Body of pancreas (tissue), 4 donors: ENCODE results near the gene HOXC10. TPM values are rescaled to one million over a fixed set of nuclear protein-coding genes. Genes with fewer than 3 reads are reported as not detected.

ENCODE experiments used
- ATAC-seq: fragments of 150-250 bp; one replicate; pipeline ENCODE4 v1.9.1; 2016
- DNase-seq, 4 donors: peaks; one replicate each; pipeline ENCODE4 v3.0.0-alpha.2; 2019
- H3K27ac ChIP-seq, 4 donors: fragments of 200-600 bp; sonication (generic); 1 replicate in 3 of 4; 2 replicates in 1 of 4; pipeline versions ENCODE4 v1.5.1 to v1.6.1; 2016 to 2019; ENCODE audit warnings: mild to moderate bottlenecking in 1 of 4, mixed read lengths in 1 of 4, moderate library complexity in 1 of 4
- H3K27me3 ChIP-seq, 2 donors: fragments of 200-600 bp; sonication (generic); one replicate each; pipeline ENCODE4 v1.6.0; 2016; ENCODE audit warnings: mild to moderate bottlenecking in 1 of 2
- H3K36me3 ChIP-seq, 2 donors: fragments of 200-600 bp; sonication (generic); replicated peaks in 1 of 2; 2 replicates each; pipeline ENCODE4 v1.5.1; 2016; ENCODE audit warnings: low read depth in 2 of 2; ENCODE audit not compliant: insufficient read depth in 1 of 2
- H3K4me1 ChIP-seq: fragments of 200-600 bp; sonication (generic); one replicate; pipeline ENCODE4 v1.6.0; 2016
- H3K4me3 ChIP-seq, 2 donors: fragments of 200-600 bp; sonication (generic); 1 replicate in 1 of 2; 2 replicates in 1 of 2; pipeline ENCODE4 v1.5.1; 2016 to 2019
- H3K9me3 ChIP-seq, 3 donors: fragments of 200-600 bp; sonication (generic); 1 replicate in 2 of 3; 2 replicates in 1 of 3; pipeline ENCODE4 v1.5.1; 2016
- POLR2A ChIP-seq, 3 donors: fragments of 450-650 bp; IDR thresholded peaks; one replicate each; pipeline ENCODE4 v1.6.1; 2016; ENCODE audit warnings: antibody characterized with exemption in 3 of 3, mild to moderate bottlenecking in 2 of 3
- WGBS, 2 donors: methylation state at CpG; one replicate each; pipeline ENCODE4 v1.1.5; 2017; 5-methylcytosine and 5-hydroxymethylcytosine counted together
- intact Hi-C: fragments of 100-400 bp; cut with DNase I; formaldehyde crosslinking; loops from one replicate; pipeline ENCODE4 v1.15.1; 2023
- total RNA-seq, 2 donors: library from RNA; depleted of rRNA; stranded (reverse); fragments of >200 nt; gene quantifications; one replicate each; pipeline ENCODE4 v1.1.0, GENCODE V29; 2016
- TF ChIP-seq, protein P1 (sequence below), 7 experiments: fragments of 450-650 bp in 4 of 7; fragments of 200-600 bp in 3 of 7; sonication (generic) in 3 of 7; IDR thresholded peaks; one replicate each; pipeline ENCODE4 v1.5.1; 2016 to 2019; ENCODE audit warnings: antibody characterized with exemption in 7 of 7

The HOXC10 gene
- total RNA-seq, 2 donors from 2014 or later, result not detected

DNA sequence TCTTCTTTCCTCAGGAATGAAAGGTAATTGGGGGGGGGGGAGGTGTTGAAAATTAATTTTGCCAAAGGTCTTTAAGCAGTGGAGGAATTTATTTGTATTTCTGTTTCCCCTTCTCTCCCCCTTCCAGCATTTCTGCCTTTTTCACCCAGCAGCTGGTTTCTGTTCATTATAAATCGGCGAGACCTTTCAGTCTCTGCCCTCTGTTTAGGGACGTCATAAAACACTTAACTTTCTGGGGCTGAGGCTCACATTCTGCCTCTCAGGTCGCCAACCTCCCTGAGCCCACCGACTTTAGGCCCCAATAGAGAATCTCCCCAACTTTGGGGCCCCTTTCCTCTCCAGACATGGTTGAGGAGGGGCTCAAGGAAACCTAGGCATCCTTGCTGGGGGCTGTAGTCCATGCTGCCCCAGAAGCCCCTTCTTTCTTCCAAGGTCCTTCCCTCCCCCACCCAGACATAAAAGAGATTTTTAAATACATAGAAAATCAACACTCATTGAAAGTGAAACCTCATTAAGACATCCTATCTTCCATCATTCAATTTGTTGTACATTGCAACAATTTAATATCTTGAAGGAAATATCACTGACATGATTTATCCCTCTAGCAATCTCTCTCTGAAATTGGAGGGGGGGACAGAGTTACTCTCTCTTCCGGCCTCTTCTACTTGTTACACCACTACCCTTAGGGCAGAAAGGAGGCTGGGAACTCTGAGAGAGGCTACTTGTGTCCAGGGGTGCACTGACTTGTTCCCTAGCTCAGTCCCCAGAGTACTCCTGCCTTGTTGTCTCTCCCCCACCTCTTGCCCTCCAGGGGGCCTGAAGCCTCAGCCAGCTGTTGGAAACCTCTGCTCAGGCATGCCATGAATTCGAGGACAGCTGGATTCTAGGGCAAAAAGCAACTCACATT, 40.8 kb downstream of the HOXC10 start:
- intact Hi-C loops, result no loop called here
- Histone ChIP-seq H3K4me1 (peaks cover 15% of the 10 kb centered on the region), H3K27ac (no peak overlapping the region), H3K9me3 (no peaks in the 10 kb centered on the region), H3K27me3 (peaks cover 0 to 30% of the 10 kb centered on the region in 2 donors), H3K4me3 (no peak overlapping the region), H3K36me3 (no peaks in the 10 kb centered on the region)
- DNase-seq, result no peak
- ATAC-seq, result no peak
- no peak for TF ChIP-seq POLR2A (IDR thresholded peaks at IDR 0.05)
- TF ChIP-seq, protein P1, sequence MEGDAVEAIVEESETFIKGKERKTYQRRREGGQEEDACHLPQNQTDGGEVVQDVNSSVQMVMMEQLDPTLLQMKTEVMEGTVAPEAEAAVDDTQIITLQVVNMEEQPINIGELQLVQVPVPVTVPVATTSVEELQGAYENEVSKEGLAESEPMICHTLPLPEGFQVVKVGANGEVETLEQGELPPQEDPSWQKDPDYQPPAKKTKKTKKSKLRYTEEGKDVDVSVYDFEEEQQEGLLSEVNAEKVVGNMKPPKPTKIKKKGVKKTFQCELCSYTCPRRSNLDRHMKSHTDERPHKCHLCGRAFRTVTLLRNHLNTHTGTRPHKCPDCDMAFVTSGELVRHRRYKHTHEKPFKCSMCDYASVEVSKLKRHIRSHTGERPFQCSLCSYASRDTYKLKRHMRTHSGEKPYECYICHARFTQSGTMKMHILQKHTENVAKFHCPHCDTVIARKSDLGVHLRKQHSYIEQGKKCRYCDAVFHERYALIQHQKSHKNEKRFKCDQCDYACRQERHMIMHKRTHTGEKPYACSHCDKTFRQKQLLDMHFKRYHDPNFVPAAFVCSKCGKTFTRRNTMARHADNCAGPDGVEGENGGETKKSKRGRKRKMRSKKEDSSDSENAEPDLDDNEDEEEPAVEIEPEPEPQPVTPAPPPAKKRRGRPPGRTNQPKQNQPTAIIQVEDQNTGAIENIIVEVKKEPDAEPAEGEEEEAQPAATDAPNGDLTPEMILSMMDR (IDR thresholded peaks at IDR 0.05), result no peak
- WGBS, 2 donors, result 39 to 42% methylated on average over 7 of the region's 7 CpGs

DNA sequence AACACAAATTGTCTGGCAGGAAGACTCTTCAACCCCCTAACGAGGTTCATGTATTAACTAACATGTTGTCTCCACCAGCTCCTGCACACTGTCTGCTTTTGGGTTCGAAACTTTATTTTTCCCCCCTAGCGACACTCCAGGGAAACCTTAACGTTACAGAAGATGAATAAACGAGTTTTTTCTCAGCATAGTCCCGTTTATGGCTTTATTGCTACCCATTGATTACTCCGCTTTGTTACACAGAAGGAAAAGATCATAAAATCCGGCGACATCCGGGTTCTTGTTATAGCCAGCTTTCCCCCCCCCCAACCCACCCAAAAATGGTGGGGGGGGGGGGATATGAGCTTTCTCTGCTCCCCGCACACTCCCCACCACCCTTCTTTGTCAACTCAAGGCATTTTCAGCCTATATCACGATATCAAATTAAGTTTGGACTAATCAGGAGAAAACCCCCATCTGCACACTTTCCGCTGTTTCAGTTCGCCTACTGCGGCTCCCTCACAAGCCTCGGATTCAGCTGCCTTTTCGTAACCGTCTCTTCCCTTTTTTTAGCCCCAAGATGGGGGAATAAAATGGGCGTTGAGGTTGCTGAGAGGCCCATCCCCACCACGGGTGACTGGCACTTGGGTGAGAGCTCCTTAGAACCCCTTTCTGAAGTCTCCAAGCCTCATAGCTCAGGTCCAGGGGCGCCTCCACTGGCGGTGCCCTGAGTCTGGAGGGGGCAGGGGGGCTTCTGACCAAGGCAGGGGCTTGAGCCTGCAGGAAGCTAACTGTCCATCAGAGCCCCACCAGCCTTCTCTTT, 41.9 kb downstream of the HOXC10 start:
- Histone ChIP-seq H3K36me3 (no peaks in the 10 kb centered on the region), H3K4me1 (peaks cover 21% of the 10 kb centered on the region), H3K4me3 (no peak overlapping the region), H3K27ac (no peak overlapping the region), H3K9me3 (no peaks in the 10 kb centered on the region), H3K27me3 (peaks cover 0 to 39% of the 10 kb centered on the region in 2 donors)
- DNase-seq (no peak), ATAC-seq (no peak)
- TF ChIP-seq, protein P1 (IDR thresholded peaks at IDR 0.05), result no peak
- TF ChIP-seq POLR2A (IDR thresholded peaks at IDR 0.05), result no peak
- WGBS, 2 donors, result 14 to 18% methylated on average over 21 to 22 of the region's 22 CpGs
- intact Hi-C loops, result no loop called here

DNA sequence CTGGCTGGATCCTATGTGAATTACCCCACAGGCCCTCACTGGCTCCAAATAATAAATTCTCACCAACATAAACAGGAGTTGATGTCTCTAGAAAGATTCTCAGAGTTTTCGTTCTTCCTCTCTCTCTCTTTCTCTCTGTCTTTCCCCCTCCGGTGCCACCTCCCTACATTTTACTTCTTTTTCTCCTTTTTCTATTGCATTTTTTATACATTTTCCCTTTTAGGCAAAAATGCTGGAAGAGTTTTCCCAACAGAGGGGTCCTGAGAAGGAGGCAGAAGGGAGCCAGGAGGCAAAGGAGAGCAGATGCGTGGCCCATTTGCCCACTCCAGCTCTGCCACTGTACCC, 42.5 kb downstream of the HOXC10 start:
- TF ChIP-seq, protein P1 (IDR thresholded peaks at IDR 0.05), result no peak
- TF ChIP-seq POLR2A (IDR thresholded peaks at IDR 0.05), result no peak
- Histone ChIP-seq H3K4me1 (peaks cover 21% of the 10 kb centered on the region), H3K27me3 (peaks cover 0 to 44% of the 10 kb centered on the region in 2 donors), H3K9me3 (no peaks in the 10 kb centered on the region), H3K4me3 (no peak overlapping the region), H3K27ac (no peak overlapping the region), H3K36me3 (no peaks in the 10 kb centered on the region)
- intact Hi-C loops, result no loop called here
- WGBS, 2 donors, result 32 to 58% methylated on average over 3 of the region's 3 CpGs
- DNase-seq (no peak), ATAC-seq (no peak)

DNA sequence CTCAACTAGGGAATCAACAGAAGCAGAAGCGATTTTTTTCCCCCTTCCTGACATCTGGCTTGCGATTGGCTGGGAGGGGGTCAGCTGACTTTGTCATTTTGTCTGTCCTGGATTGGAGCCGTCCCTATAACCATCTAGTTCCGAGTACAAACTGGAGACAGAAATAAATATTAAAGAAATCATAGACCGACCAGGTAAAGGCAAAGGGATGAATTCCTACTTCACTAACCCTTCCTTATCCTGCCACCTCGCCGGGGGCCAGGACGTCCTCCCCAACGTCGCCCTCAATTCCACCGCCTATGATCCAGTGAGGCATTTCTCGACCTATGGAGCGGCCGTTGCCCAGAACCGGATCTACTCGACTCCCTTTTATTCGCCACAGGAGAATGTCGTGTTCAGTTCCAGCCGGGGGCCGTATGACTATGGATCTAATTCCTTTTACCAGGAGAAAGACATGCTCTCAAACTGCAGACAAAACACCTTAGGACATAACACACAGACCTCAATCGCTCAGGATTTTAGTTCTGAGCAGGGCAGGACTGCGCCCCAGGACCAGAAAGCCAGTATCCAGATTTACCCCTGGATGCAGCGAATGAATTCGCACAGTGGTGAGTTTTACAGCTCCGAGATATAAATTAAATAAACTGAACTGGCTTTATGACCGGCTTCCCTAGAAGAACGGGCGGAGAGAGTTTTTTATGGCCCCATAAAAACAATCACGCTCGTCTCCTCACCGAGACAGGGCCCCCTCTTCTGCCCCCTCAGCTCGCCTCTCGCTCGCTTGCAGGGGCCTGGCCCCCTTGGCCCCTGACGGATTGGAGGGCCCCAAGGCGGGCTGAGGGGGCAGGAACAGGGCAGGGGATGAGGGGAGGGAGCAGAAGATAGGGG, 43.6 kb downstream of the HOXC10 start, which contains the start of gene HOXC6:
Gene HOXC6 (plus strand): TSS at position 127 of the 888 bp plus-strand sequence. CDS start 82 bp downstream, at position 209.
- intact Hi-C loops, result no loop called here
- H3K27ac ChIP-seq, result no peak within 1 kb of the TSS
- ATAC-seq (peak; percentile 10), DNase-seq (no peak)
- no peak within 1 kb of the TSS for H3K4me3 ChIP-seq
- H3K27me3 ChIP-seq, result peaks cover 4 to 54% of the 10 kb centered on the region in 2 donors
- no peaks in the 10 kb centered on the region for H3K36me3 ChIP-seq
- no peaks in the 10 kb centered on the region for H3K9me3 ChIP-seq
- peaks cover 31% of the 10 kb centered on the region for H3K4me1 ChIP-seq
- TF ChIP-seq POLR2A (IDR thresholded peaks at IDR 0.05), result no peak
- TF ChIP-seq, protein P1 (IDR thresholded peaks at IDR 0.05), result no peak
- WGBS, 2 donors, result 5 to 9% methylated on average over 35 to 36 of the region's 36 CpGs
